GM21786 (cell line): ENCODE data around the gene FOSB.

Source experiments
- ATAC-seq: cut with Tn5 transposase; IDR thresholded peaks from one replicate; pipeline ENCODE4 v1.9.1; 2021; ENCODE audit not compliant: unreplicated experiment

The FOSB gene

GRCh38 chr19:45442408-45442777 lies 25.4 kb upstream of the FOSB start:
- ATAC-seq, result no peak

- no peak for ATAC-seq
Observed at GRCh38 chr19:45442778-45443461, 24.9 kb upstream of the FOSB start.

GRCh38 chr19:45443462-45444317 lies 24.1 kb upstream of the FOSB start:
- no peak for ATAC-seq

- no peak for ATAC-seq
Observed at GRCh38 chr19:45444318-45445041, 23.3 kb upstream of the FOSB start.

GRCh38 chr19:45445139-45445538 lies 22.7 kb upstream of the FOSB start:
- no peak for ATAC-seq

GRCh38 chr19:45446295-45446694 lies 21.5 kb upstream of the FOSB start:
- no peak for ATAC-seq

GRCh38 chr19:45446944-45447343 lies 20.9 kb upstream of the FOSB start:
- ATAC-seq, result no peak

- no peak for ATAC-seq
Observed at GRCh38 chr19:45448425-45448756, 19.4 kb upstream of the FOSB start.

- no peak for ATAC-seq
Observed at GRCh38 chr19:45448887-45449299, 18.9 kb upstream of the FOSB start.

GRCh38 chr19:45450012-45450333 lies 17.8 kb upstream of the FOSB start:
- ATAC-seq, result no peak

GRCh38 chr19:45451131-45451849 lies 16.5 kb upstream of the FOSB start:
- no peak for ATAC-seq

- ATAC-seq, result no peak
Observed at GRCh38 chr19:45451850-45452387, 15.9 kb upstream of the FOSB start.

GRCh38 chr19:45455707-45456499 lies 11.9 kb upstream of the FOSB start:
- peak; percentile 48 for ATAC-seq

GRCh38 chr19:45456500-45456815 lies 11.3 kb upstream of the FOSB start:
- ATAC-seq, result no peak

- ATAC-seq, result no peak
Observed at GRCh38 chr19:45457776-45458175, 10.0 kb upstream of the FOSB start.

GRCh38 chr19:45460807-45461347 lies 6.9 kb upstream of the FOSB start:
- no peak for ATAC-seq

GRCh38 chr19:45462174-45462573 lies 5.6 kb upstream of the FOSB start:
- no peak for ATAC-seq

- ATAC-seq, result no peak
Observed at GRCh38 chr19:45463241-45463640, 4.6 kb upstream of the FOSB start.

- ATAC-seq, result no peak
Observed at GRCh38 chr19:45464274-45464673, 3.5 kb upstream of the FOSB start.

- ATAC-seq, result no peak
Observed at GRCh38 chr19:45464852-45465441, 2.8 kb upstream of the FOSB start.
